MCF 10A (cell line): ENCODE data around the gene MYO1D. TPM values are rescaled to one million over a fixed set of nuclear protein-coding genes. Genes with fewer than 3 reads are reported as not detected.

Source experiments
- BruUV-seq: library from RNA; stranded (reverse); fragments of 400-500 nt; replicated peaks from 2 replicates; lab custom pipeline; 2021; lab: Mats Ljungman, UMichigan
- CTCF ChIA-PET: fragments of 300-600 bp; sonication (Branson Sonifier 250); formaldehyde crosslinking; extraction: SDS; loops from one replicate; lab custom pipeline; 2021; ENCODE audit warnings: antibody characterized with exemption, inconsistent platforms; lab: Yijun Ruan, JAX
- POLR2A ChIA-PET: fragments of 300-600, 350-650 bp; sonication (Branson Sonifier 250); formaldehyde crosslinking; extraction: SDS; loops from one replicate; lab custom pipeline; 2020; ENCODE audit warnings: antibody characterized with exemption, inconsistent platforms; lab: Yijun Ruan, JAX
- DNase-seq: peaks from one replicate; pipeline ENCODE4 v3.0.0-alpha.2; 2018; ENCODE audit not compliant: unreplicated experiment
- H3K27ac Mint-ChIP-seq: one replicate; pipeline ENCODE4 v1.8.0; 2022; ENCODE audit warnings: mild to moderate bottlenecking, low read depth, mixed read lengths; ENCODE audit not compliant: unreplicated experiment
- H3K27me3 Mint-ChIP-seq: one replicate; pipeline ENCODE4 v1.8.0; 2022; ENCODE audit warnings: mixed read lengths; ENCODE audit not compliant: insufficient read depth, unreplicated experiment
- H3K36me3 Mint-ChIP-seq: one replicate; pipeline ENCODE4 v1.8.0; 2022; ENCODE audit warnings: mild to moderate bottlenecking, moderate library complexity, mixed read lengths; ENCODE audit not compliant: insufficient read depth, unreplicated experiment
- H3K4me1 Mint-ChIP-seq: one replicate; pipeline ENCODE4 v1.8.0; 2022; ENCODE audit warnings: mixed read lengths; ENCODE audit not compliant: insufficient read depth, unreplicated experiment
- H3K4me3 Mint-ChIP-seq: one replicate; pipeline ENCODE4 v1.8.0; 2022; ENCODE audit warnings: mild to moderate bottlenecking, moderate library complexity, mixed read lengths; ENCODE audit not compliant: unreplicated experiment
- H3K9me3 Mint-ChIP-seq: one replicate; pipeline ENCODE4 v1.8.0; 2022; ENCODE audit warnings: mixed read lengths; ENCODE audit not compliant: unreplicated experiment
- intact Hi-C: fragments of 100-400 bp; cut with micrococcal nuclease; formaldehyde crosslinking; loops from 2 replicates; pipeline ENCODE4 v1.14.1; 2022
- total RNA-seq: library from RNA; stranded (reverse); gene quantifications from 2 replicates; pipeline ENCODE4 v1.2.3, GENCODE V29; 2022
- TF ChIP-seq, protein P1 (sequence below): fragments of 200-600 bp; IDR thresholded peaks from one replicate; pipeline ENCODE4 v1.8.0; 2022; ENCODE audit warnings: antibody characterized with exemption, mild to moderate bottlenecking; ENCODE audit not compliant: unreplicated experiment

Gene MYO1D
- total RNA-seq, 1 experiment from 2014 or later: 30.5 TPM

GRCh38 chr17:32497431-32498205 is 379.3 kb downstream of the MYO1D start:
- TF ChIP-seq, protein P1, sequence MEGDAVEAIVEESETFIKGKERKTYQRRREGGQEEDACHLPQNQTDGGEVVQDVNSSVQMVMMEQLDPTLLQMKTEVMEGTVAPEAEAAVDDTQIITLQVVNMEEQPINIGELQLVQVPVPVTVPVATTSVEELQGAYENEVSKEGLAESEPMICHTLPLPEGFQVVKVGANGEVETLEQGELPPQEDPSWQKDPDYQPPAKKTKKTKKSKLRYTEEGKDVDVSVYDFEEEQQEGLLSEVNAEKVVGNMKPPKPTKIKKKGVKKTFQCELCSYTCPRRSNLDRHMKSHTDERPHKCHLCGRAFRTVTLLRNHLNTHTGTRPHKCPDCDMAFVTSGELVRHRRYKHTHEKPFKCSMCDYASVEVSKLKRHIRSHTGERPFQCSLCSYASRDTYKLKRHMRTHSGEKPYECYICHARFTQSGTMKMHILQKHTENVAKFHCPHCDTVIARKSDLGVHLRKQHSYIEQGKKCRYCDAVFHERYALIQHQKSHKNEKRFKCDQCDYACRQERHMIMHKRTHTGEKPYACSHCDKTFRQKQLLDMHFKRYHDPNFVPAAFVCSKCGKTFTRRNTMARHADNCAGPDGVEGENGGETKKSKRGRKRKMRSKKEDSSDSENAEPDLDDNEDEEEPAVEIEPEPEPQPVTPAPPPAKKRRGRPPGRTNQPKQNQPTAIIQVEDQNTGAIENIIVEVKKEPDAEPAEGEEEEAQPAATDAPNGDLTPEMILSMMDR: no peak
- POLR2A ChIA-PET: interaction anchor here (1.9 kb wide), 1 partner anchor 13 kb away, joined by 7 read pairs; no protein-coding TSS in a partner anchor
- Mint-ChIP-seq H3K36me3 (no peaks in the 10 kb centered on the region), H3K4me3 (peak overlapping the region; percentile 3), H3K9me3 (no peaks in the 10 kb centered on the region), H3K27me3 (no peaks in the 10 kb centered on the region), H3K4me1 (peaks cover 18% of the 10 kb centered on the region), H3K27ac (peak overlapping the region; percentile 73)
- CTCF ChIA-PET: interaction anchor here (1.2 to 1.6 kb wide), 3 partner anchors 11 to 161 kb away, joined by 3 to 4 read pairs (median 4); partner anchors contain the start of gene CDK5R1
- intact Hi-C loops: no loop called here
- no TSS peak for BruUV-seq
- DNase-seq: peak; percentile 42

GRCh38 chr17:32496395-32497073 is 380.4 kb downstream of the MYO1D start:
- DNase-seq: peak; percentile 77
- POLR2A ChIA-PET: interaction anchor here (0.6 to 1.9 kb wide), 4 partner anchors 10 to 54 kb away, joined by 3 to 7 read pairs (median 4); partner anchors contain the start of gene CDK5R1

GRCh38 chr17:32495359-32496231 is 381.3 kb downstream of the MYO1D start:
- H3K9me3 Mint-ChIP-seq: no peaks in the 10 kb centered on the region
- H3K27me3 Mint-ChIP-seq: no peaks in the 10 kb centered on the region
- no peak for DNase-seq
- H3K27ac Mint-ChIP-seq: peak overlapping the region; percentile 73
- H3K4me3 Mint-ChIP-seq: no peak overlapping the region
- TF ChIP-seq, protein P1: no peak
- peaks cover 32% of the 10 kb centered on the region for H3K4me1 Mint-ChIP-seq
- H3K36me3 Mint-ChIP-seq: peaks cover under 1% of the 10 kb centered on the region
- intact Hi-C loops: no loop called here
- ChIA-PET CTCF (interaction anchor here (0.5 to 1.5 kb wide), 8 partner anchors 8 to 1670 kb away, joined by 3 to 8 read pairs (median 5); partner anchors contain the start of gene PSMD11), POLR2A (interaction anchor here (0.6 to 1.9 kb wide), 3 partner anchors 9 to 55 kb away, joined by 3 to 7 read pairs (median 3); partner anchors contain the start of gene CDK5R1)
- BruUV-seq: no TSS peak

More at GRCh38 chr17:32496395-32497073, 380.4 kb downstream of the MYO1D start:
- H3K36me3 Mint-ChIP-seq: no peaks in the 10 kb centered on the region
- CTCF ChIA-PET: interaction anchor here (0.6 to 1.5 kb wide), 6 partner anchors 9 to 257 kb away, joined by 4 to 8 read pairs (median 6); partner anchors contain the start of gene PSMD11
- H3K4me3 Mint-ChIP-seq: peak overlapping the region; percentile 51
- no peaks in the 10 kb centered on the region for H3K27me3 Mint-ChIP-seq
- H3K9me3 Mint-ChIP-seq: no peaks in the 10 kb centered on the region
- intact Hi-C loops: no loop called here
- no TSS peak for BruUV-seq
- H3K4me1 Mint-ChIP-seq: peaks cover 28% of the 10 kb centered on the region
- TF ChIP-seq, protein P1: no peak
- peak overlapping the region; percentile 73 for H3K27ac Mint-ChIP-seq
